BE2C (cell line): ENCODE measurements around the gene LAMTOR4.
"Not testable (repeated sequence)": the region's sequence is repeated elsewhere in the genome, so short reads cannot be mapped to it uniquely, and the experiment has no call there.

ENCODE experiments used
- DNase-seq: peaks from one replicate; pipeline ENCODE4 v3.0.0-alpha.2; 2020
- H3K27me3 ChIP-seq: fragments of 250-450 bp; sonication (Bioruptor Pico); 2 replicates; pipeline ENCODE4 v1.5.1; 2020; ENCODE audit warnings: mild to moderate bottlenecking
- H3K36me3 ChIP-seq: fragments of 250-450 bp; sonication (Bioruptor Pico); 2 replicates; pipeline ENCODE4 v1.5.1; 2020; ENCODE audit warnings: mild to moderate bottlenecking
- H3K4me1 ChIP-seq: fragments of 250-450 bp; sonication (Bioruptor Pico); 2 replicates; pipeline ENCODE4 v1.5.1; 2020
- H3K4me3 ChIP-seq: 2 replicates; pipeline ENCODE4 v1.5.1; 2011; ENCODE audit warnings: low read depth, low read length
- H3K9me3 ChIP-seq: fragments of 250-450 bp; sonication (Bioruptor Pico); 2 replicates; pipeline ENCODE4 v1.5.1; 2020
- TF ChIP-seq, protein P1 (sequence below): IDR thresholded peaks from 2 replicates; pipeline ENCODE4 v1.5.1; 2012; ENCODE audit warnings: mild to moderate bottlenecking, low read depth, low read length

LAMTOR4 gene

GRCh38 chr7:100191775-100192174 is 43.1 kb downstream of the LAMTOR4 start:
- no peak overlapping the region for H3K4me3 ChIP-seq
- TF ChIP-seq, protein P1, sequence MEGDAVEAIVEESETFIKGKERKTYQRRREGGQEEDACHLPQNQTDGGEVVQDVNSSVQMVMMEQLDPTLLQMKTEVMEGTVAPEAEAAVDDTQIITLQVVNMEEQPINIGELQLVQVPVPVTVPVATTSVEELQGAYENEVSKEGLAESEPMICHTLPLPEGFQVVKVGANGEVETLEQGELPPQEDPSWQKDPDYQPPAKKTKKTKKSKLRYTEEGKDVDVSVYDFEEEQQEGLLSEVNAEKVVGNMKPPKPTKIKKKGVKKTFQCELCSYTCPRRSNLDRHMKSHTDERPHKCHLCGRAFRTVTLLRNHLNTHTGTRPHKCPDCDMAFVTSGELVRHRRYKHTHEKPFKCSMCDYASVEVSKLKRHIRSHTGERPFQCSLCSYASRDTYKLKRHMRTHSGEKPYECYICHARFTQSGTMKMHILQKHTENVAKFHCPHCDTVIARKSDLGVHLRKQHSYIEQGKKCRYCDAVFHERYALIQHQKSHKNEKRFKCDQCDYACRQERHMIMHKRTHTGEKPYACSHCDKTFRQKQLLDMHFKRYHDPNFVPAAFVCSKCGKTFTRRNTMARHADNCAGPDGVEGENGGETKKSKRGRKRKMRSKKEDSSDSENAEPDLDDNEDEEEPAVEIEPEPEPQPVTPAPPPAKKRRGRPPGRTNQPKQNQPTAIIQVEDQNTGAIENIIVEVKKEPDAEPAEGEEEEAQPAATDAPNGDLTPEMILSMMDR = no peak
- H3K9me3 ChIP-seq = no peaks in the 10 kb centered on the region
- no peaks in the 10 kb centered on the region for H3K36me3 ChIP-seq
- no peaks in the 10 kb centered on the region for H3K27me3 ChIP-seq
- DNase-seq = no peak
- H3K4me1 ChIP-seq = no peaks in the 10 kb centered on the region

DNA sequence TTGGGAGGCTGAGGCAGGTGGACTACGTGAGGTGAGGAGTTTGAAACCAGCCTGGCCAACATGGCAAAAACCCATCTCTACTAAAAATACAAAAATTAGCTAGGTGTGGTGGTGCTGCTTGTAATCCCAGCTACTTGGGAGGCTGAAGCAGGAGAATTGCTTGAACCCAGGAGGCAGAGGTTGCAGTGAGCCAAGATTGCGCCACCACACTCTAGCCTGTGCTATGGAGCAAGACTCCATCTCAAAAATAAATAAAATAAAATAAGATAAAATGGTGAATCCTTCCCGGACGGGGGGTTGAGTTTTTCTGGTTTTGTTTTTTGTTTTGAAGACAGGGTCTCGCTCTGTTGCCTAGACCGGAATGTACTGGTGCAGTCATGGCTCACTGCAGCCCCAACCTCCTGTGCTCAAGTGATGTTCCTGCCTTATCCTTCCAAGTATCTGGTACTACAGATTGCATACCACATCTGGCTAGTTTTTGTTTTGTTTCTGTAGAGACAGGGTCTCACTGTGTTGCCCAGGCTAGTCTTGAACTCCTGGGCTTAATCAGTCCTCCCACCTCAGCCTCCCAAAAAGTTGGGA is 43.7 kb downstream of the LAMTOR4 start:
- DNase-seq, H3K4me1 ChIP-seq, H3K36me3 ChIP-seq, H3K27me3 ChIP-seq, H3K9me3 ChIP-seq, H3K4me3 ChIP-seq: not testable (repeated sequence)

GRCh38 chr7:100192969-100193368 is 44.3 kb downstream of the LAMTOR4 start:
- Histone ChIP-seq H3K4me1 (no peaks in the 10 kb centered on the region), H3K36me3 (no peaks in the 10 kb centered on the region), H3K27me3 (no peaks in the 10 kb centered on the region), H3K4me3 (no peak overlapping the region), H3K9me3 (no peaks in the 10 kb centered on the region)
- TF ChIP-seq, protein P1 = no peak
- DNase-seq = no peak

DNA sequence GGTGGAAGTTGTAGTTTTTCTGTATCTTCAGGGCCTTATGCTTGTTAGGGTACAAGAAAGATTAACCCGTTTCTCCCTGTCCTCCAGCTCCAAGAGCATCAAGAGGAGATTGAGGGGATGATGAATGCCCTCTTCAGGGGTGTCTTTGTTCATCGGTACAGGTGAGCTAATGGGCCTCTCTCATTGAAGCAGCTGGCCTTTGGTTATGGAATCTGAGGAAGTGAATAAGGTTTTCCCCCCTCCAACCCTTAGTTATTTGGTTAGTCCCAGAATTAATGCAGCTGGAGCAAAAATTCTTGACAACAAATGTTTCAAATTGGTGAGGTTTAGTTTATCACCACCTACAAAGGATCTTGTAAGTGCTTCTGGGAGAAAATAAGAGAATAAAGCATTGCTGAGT is 46.5 kb downstream of the LAMTOR4 start:
- Histone ChIP-seq H3K36me3 (no peaks in the 10 kb centered on the region), H3K4me1 (no peaks in the 10 kb centered on the region), H3K4me3 (no peak overlapping the region), H3K9me3 (no peaks in the 10 kb centered on the region), H3K27me3 (peaks cover 13% of the 10 kb centered on the region)
- TF ChIP-seq, protein P1 = no peak
- no peak for DNase-seq

GRCh38 chr7:100195901-100196322 is 47.2 kb downstream of the LAMTOR4 start:
- not testable (repeated sequence) for H3K9me3 ChIP-seq, H3K4me3 ChIP-seq, DNase-seq, H3K4me1 ChIP-seq, H3K36me3 ChIP-seq
- peaks cover 18% of the 10 kb centered on the region for H3K27me3 ChIP-seq

DNA sequence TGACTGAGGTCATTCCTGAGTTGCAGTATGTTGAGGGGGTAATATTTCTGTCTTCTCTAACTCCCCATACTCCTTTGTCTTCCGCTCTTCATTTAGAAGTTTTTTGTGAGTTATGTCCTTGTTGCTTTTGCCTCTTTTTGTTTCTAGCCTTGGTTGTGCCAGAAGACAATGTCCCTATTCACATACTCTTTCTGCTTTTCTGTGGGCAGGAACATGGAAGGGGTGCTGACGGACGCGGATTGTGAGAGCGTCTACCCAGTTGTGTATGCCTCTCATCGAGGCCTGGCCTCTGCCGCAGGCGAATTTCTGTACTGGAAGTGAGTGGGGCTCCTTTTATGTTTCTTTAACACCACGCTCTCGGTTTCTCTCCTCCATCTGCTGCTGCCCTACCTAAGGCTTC is 49.5 kb downstream of the LAMTOR4 start:
- no peaks in the 10 kb centered on the region for H3K9me3 ChIP-seq
- H3K4me1 ChIP-seq = no peaks in the 10 kb centered on the region
- no peaks in the 10 kb centered on the region for H3K36me3 ChIP-seq
- H3K4me3 ChIP-seq = no peak overlapping the region
- TF ChIP-seq, protein P1 = no peak
- DNase-seq = no peak
- peaks cover 34% of the 10 kb centered on the region for H3K27me3 ChIP-seq

DNA sequence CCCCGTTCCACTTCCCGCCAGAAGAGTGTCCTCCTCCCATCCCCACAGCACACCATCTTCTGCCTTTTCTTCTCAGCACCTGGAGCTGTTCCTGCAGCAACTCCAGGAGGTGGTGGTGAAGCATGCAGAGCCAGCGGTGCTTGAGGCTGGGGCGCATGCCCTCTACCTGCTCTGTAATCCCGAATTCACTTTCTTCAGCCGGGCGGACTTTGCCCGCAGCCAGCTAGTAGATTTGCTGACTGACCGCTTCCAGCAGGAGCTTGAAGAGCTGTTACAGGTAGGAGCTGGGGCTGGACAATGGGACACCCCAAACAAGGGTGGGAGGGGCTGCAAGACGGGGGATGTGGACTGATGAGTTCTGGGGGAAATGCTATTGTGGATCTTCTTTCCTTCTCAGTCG is 52.0 kb downstream of the LAMTOR4 start:
- H3K36me3 ChIP-seq = no peaks in the 10 kb centered on the region

More for the DNA sequence above, 52.0 kb downstream of the LAMTOR4 start:
- no peak overlapping the region for H3K4me3 ChIP-seq
- H3K4me1 ChIP-seq = no peaks in the 10 kb centered on the region
- DNase-seq = no peak
- TF ChIP-seq, protein P1 = no peak
- peaks cover 34% of the 10 kb centered on the region for H3K27me3 ChIP-seq
- no peaks in the 10 kb centered on the region for H3K9me3 ChIP-seq
